ENCODE measurements around the gene SPP1.
"Not testable (repeated sequence)": the region's sequence is repeated elsewhere in the genome, so short reads cannot be mapped to it uniquely, and the experiment has no call there.

SPP1 gene

DNA sequence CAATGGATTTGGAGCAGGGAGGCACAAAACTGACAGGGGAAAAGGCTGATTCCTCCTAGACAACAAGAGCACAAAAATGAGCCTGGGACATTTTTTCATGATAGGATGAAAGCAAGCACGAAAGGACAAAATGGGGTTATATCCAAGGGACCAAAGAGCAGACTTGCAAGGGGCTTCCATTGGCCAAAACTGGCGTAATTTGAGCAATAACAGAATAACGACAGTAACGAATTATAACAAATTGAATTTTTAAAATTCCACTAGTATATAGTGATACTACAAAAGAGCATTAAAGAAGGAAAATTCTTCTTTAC, 10.3 kb downstream of the SPP1 start:
- H3K4me3 ChIP-seq (ENCODE audit: low read depth in 1 of 2, low read length in 2 of 2), result no peak overlapping the region
- H3K27ac ChIP-seq (ENCODE audit: low read length), result no peak overlapping the region
- DNase-seq (no peak), ATAC-seq (ENCODE audit: insufficient read depth, low read depth) (no peak)
- peaks cover 28% of the 10 kb centered on the region for H3K27me3 ChIP-seq (ENCODE audit: insufficient read depth, low read length, poor library complexity)
- no peaks in the 10 kb centered on the region for H3K4me1 ChIP-seq (ENCODE audit: insufficient read depth, low read length)
- no peak for TF ChIP-seq EZH2 (IDR thresholded peaks at IDR 0.05; ENCODE audit: borderline replicate concordance, low read depth, low read length, severe bottlenecking)
- TF ChIP-seq, protein P1, sequence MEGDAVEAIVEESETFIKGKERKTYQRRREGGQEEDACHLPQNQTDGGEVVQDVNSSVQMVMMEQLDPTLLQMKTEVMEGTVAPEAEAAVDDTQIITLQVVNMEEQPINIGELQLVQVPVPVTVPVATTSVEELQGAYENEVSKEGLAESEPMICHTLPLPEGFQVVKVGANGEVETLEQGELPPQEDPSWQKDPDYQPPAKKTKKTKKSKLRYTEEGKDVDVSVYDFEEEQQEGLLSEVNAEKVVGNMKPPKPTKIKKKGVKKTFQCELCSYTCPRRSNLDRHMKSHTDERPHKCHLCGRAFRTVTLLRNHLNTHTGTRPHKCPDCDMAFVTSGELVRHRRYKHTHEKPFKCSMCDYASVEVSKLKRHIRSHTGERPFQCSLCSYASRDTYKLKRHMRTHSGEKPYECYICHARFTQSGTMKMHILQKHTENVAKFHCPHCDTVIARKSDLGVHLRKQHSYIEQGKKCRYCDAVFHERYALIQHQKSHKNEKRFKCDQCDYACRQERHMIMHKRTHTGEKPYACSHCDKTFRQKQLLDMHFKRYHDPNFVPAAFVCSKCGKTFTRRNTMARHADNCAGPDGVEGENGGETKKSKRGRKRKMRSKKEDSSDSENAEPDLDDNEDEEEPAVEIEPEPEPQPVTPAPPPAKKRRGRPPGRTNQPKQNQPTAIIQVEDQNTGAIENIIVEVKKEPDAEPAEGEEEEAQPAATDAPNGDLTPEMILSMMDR (IDR thresholded peaks at IDR 0.05; ENCODE audit: borderline replicate concordance, extremely low read depth, low read length, poor library complexity, severe bottlenecking), result no peak
- no peaks in the 10 kb centered on the region for H3K36me3 ChIP-seq (ENCODE audit: insufficient read depth, low read length)
- H4K20me1 ChIP-seq (ENCODE audit: insufficient read depth, low read length), result no peaks in the 10 kb centered on the region
- no peaks in the 10 kb centered on the region for H3K79me2 ChIP-seq (ENCODE audit: insufficient read depth, low read length)
- H3K9me3 ChIP-seq (ENCODE audit: insufficient read depth, low read length, severe bottlenecking), result no peaks in the 10 kb centered on the region
- no peak overlapping the region for H3K4me2 ChIP-seq (ENCODE audit: insufficient read depth, low read length)
- H3K9ac ChIP-seq (ENCODE audit: low read depth, low read length), result no peak overlapping the region
- H2AFZ ChIP-seq (ENCODE audit: low read depth, low read length), result no peak overlapping the region

DNA sequence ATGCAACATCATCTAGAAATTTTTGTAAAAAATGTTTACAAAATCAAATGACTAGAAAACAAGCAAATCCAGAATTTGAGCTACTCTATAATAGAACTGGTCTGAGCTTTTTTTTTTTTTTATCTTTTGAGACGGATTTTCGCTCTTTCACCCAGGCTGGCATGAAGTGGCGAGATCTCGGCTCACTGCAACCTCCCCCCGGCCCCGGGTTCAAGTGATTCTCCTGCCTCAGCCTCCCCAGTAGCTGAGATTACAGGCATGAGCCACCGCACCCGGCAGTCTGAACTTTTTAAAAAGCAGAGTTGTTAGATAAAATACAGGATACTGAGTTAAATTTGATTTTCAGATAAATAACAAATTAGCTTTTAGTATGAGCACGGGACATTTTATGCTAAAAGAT, 11.0 kb downstream of the SPP1 start:
- Histone ChIP-seq H3K27ac (ENCODE audit: low read length) (no peak overlapping the region), H2AFZ (ENCODE audit: low read depth, low read length) (no peak overlapping the region), H3K9me3 (ENCODE audit: insufficient read depth, low read length, severe bottlenecking) (no peaks in the 10 kb centered on the region), H3K9ac (ENCODE audit: low read depth, low read length) (no peak overlapping the region), H3K4me1 (ENCODE audit: insufficient read depth, low read length) (no peaks in the 10 kb centered on the region), H3K4me2 (ENCODE audit: insufficient read depth, low read length) (no peak overlapping the region), H4K20me1 (ENCODE audit: insufficient read depth, low read length) (no peaks in the 10 kb centered on the region), H3K27me3 (ENCODE audit: insufficient read depth, low read length, poor library complexity) (peaks cover 28% of the 10 kb centered on the region), H3K36me3 (ENCODE audit: insufficient read depth, low read length) (no peaks in the 10 kb centered on the region), H3K79me2 (ENCODE audit: insufficient read depth, low read length) (no peaks in the 10 kb centered on the region), H3K4me3 (ENCODE audit: low read depth in 1 of 2, low read length in 2 of 2) (no peak overlapping the region)
- no peak for DNase-seq
- no peak for ATAC-seq (ENCODE audit: insufficient read depth, low read depth)
- TF ChIP-seq EZH2 (IDR thresholded peaks at IDR 0.05; ENCODE audit: borderline replicate concordance, low read depth, low read length, severe bottlenecking), result no peak
- TF ChIP-seq, protein P1 (IDR thresholded peaks at IDR 0.05; ENCODE audit: borderline replicate concordance, extremely low read depth, low read length, poor library complexity, severe bottlenecking), result no peak

DNA sequence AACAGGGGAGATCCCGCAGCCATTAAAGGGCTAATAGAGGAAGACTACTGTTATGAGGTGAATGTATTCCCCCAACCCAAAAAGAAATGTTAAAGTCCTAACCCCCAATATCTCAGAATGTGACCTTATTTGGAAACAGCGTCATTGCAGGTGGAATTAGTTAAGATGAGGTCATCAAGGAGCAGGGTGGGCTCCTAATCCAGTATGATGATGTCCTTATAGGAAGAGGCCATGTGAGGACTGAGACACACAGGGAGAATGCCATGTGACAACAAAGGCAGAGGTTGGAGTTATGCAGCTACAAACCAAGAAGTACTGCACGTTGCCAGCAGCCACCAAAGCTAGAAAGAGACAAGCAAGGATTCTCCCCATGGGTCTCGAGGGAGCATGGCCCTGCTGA, 14.3 kb downstream of the SPP1 start:
- no peaks in the 10 kb centered on the region for H4K20me1 ChIP-seq (ENCODE audit: insufficient read depth, low read length)
- H3K9me3 ChIP-seq (ENCODE audit: insufficient read depth, low read length, severe bottlenecking), result no peaks in the 10 kb centered on the region
- H3K79me2 ChIP-seq (ENCODE audit: insufficient read depth, low read length), result no peaks in the 10 kb centered on the region
- H3K27ac ChIP-seq (ENCODE audit: low read length), result no peak overlapping the region
- H2AFZ ChIP-seq (ENCODE audit: low read depth, low read length), result no peak overlapping the region
- TF ChIP-seq, protein P1 (IDR thresholded peaks at IDR 0.05; ENCODE audit: borderline replicate concordance, extremely low read depth, low read length, poor library complexity, severe bottlenecking), result no peak
- no peak for TF ChIP-seq EZH2 (IDR thresholded peaks at IDR 0.05; ENCODE audit: borderline replicate concordance, low read depth, low read length, severe bottlenecking)
- no peak for DNase-seq
- H3K27me3 ChIP-seq (ENCODE audit: insufficient read depth, low read length, poor library complexity), result peaks cover 21% of the 10 kb centered on the region
- no peak overlapping the region for H3K4me2 ChIP-seq (ENCODE audit: insufficient read depth, low read length)
- H3K4me1 ChIP-seq (ENCODE audit: insufficient read depth, low read length), result no peaks in the 10 kb centered on the region
- H3K9ac ChIP-seq (ENCODE audit: low read depth, low read length), result no peak overlapping the region
- H3K36me3 ChIP-seq (ENCODE audit: insufficient read depth, low read length), result no peaks in the 10 kb centered on the region
- no peak overlapping the region for H3K4me3 ChIP-seq (ENCODE audit: low read depth in 1 of 2, low read length in 2 of 2)
- ATAC-seq (ENCODE audit: insufficient read depth, low read depth), result no peak

DNA sequence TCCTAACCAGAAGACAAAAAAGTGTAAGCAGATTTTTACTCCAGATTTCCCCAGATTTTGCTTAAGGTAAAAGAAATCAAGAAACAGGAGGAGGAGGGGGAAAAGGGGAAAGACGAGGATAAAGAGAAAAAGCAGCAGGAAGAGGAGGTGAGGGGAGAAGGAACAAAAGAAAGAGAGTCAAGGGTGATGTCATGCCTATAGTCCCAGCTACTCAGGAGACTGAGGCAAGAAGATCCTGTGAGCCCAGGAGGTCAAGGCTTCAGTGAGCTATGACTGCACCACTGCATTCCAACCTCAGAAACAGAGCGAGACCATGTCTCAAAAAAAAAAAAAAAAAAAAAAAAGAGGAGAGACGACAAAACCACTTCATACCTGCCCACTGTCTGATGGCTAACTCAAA, 19.9 kb downstream of the SPP1 start:
- Histone ChIP-seq H3K36me3 (ENCODE audit: insufficient read depth, low read length) (no peaks in the 10 kb centered on the region), H3K9ac (ENCODE audit: low read depth, low read length) (no peak overlapping the region), H4K20me1 (ENCODE audit: insufficient read depth, low read length) (no peaks in the 10 kb centered on the region), H3K27me3 (ENCODE audit: insufficient read depth, low read length, poor library complexity) (peaks cover 6% of the 10 kb centered on the region), H3K9me3 (ENCODE audit: insufficient read depth, low read length, severe bottlenecking) (no peaks in the 10 kb centered on the region), H3K4me2 (ENCODE audit: insufficient read depth, low read length) (no peak overlapping the region), H3K27ac (ENCODE audit: low read length) (no peak overlapping the region), H3K4me3 (ENCODE audit: low read depth in 1 of 2, low read length in 2 of 2) (no peak overlapping the region), H3K4me1 (ENCODE audit: insufficient read depth, low read length) (no peaks in the 10 kb centered on the region), H2AFZ (ENCODE audit: low read depth, low read length) (no peak overlapping the region), H3K79me2 (ENCODE audit: insufficient read depth, low read length) (no peaks in the 10 kb centered on the region)
- TF ChIP-seq EZH2 (IDR thresholded peaks at IDR 0.05; ENCODE audit: borderline replicate concordance, low read depth, low read length, severe bottlenecking), result no peak
- TF ChIP-seq, protein P1 (IDR thresholded peaks at IDR 0.05; ENCODE audit: borderline replicate concordance, extremely low read depth, low read length, poor library complexity, severe bottlenecking), result no peak
- no peak for ATAC-seq (ENCODE audit: insufficient read depth, low read depth)
- DNase-seq, result no peak

DNA sequence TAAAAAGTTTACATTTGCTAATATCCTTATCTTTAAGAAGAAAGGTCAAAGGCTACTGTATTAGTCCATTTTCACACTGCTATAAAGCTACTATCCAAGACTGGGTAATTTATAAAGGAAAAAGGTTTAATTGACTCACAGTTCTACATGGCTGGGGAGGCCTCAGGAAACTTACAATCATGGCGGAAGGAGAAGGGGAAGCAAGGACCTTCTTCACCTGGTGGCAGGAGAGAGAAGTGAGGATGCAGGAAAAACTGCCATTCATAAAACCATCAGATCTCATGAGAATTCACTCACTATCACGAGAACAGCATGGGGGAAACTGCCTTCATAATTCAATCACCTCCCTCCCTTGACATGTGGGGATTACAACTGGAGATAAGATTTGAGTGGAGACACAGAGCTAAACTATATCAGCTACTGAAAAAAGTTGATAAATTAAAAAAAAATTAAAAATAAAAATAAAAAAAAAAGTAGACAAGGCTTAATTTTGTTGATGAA, 23.7 kb downstream of the SPP1 start:
- H3K9ac ChIP-seq (ENCODE audit: low read depth, low read length), result not testable (repeated sequence)

More for the DNA sequence above, 23.7 kb downstream of the SPP1 start:
- H3K27me3 ChIP-seq (ENCODE audit: insufficient read depth, low read length, poor library complexity); H3K4me2 ChIP-seq (ENCODE audit: insufficient read depth, low read length); H4K20me1 ChIP-seq (ENCODE audit: insufficient read depth, low read length); DNase-seq; ATAC-seq (ENCODE audit: insufficient read depth, low read depth); H3K4me1 ChIP-seq (ENCODE audit: insufficient read depth, low read length); H3K27ac ChIP-seq (ENCODE audit: low read length); H3K36me3 ChIP-seq (ENCODE audit: insufficient read depth, low read length); H2AFZ ChIP-seq (ENCODE audit: low read depth, low read length); H3K9me3 ChIP-seq (ENCODE audit: insufficient read depth, low read length, severe bottlenecking); H3K4me3 ChIP-seq (ENCODE audit: low read depth in 1 of 2, low read length in 2 of 2); H3K79me2 ChIP-seq (ENCODE audit: insufficient read depth, low read length): not testable (repeated sequence)
